CD4-positive, alpha-beta T cell treated with Interleukin-2 at 100 ng/mL for 4 hours (primary cell): Measurements from ENCODE around the gene SMIM44.
"Not testable (repeated sequence)": the region's sequence is repeated elsewhere in the genome, so short reads cannot be mapped to it uniquely, and the experiment has no call there.

Experiments
- DNase-seq: peaks from one replicate; pipeline ENCODE4 v3.0.0-alpha.2; 2020; ENCODE audit warnings: low spot score

SMIM44 gene

DNA sequence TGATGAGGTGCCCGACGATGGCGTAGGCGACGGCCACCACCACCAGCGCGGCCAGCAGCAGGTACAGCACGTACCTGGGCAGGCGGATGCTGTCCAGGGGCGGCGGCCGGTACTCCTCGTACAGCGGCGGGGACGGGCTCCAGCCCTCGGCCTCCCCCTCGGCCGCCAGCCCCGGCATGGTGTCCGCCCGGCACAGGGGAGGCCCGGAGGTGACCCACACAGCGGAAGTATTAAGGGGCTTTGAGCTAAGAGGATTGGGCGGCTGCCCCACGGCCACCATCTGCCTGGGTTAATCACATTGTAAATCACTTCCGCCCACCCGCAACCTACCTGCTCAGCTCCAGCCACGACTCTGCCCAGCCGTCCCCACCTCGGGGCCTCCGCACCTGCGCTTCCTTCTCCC, at the start of gene SMIM44:
Gene SMIM44, minus strand, starts transcription at position 216 of the 403 bp plus-strand sequence. Its CDS starts 38 bp downstream, at position 178.
- no peak for DNase-seq

DNA sequence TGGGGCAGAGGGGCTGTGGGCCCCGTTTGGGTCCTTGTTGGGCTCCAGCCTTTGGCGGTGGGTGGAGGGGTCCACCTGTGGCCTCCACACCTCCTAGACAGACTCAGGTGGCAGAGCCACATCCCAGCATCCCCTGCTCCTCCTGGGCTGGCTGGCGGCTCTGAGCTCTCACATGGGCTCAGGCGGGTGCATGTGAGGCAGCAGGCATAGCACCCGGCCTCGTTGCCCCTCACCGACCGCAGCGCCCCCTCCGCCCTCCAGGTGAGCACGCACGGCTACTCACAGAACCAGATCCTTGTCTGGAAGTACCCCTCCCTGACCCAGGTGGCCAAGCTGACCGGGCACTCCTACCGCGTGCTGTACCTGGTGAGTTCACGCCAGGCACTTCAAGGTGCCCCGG, 49.8 kb upstream of the SMIM44 start:
- DNase-seq: no peak

DNA sequence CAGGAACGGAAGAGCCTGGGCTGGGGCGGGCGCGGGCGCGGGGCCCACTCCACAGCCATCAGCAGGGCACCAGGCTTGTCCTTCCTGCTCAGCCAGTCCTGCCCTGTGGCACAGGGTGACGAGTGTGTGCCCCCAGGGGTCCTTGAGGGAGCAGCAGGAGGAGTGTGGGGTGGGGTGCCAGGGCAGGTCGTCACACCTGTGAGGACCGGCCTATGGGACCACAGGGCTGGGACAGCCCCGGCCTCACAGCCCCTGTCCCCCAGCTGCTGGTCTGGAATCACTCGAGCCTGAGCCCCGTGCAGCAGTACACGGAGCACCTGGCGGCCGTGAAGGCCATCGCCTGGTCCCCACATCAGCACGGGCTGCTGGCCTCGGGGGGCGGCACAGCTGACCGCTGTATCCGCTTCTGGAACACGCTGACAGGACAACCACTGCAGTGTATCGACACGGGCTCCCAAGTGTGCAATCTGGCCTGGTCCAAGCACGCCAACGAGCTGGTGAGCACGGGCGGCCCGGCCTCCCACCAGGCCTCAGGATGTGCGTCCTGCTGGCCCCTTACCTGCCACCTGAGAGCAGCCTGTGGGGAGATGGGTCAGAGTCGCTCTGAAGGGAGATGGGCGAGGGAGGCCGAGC, 49.0 kb upstream of the SMIM44 start:
- no peak for DNase-seq

DNA sequence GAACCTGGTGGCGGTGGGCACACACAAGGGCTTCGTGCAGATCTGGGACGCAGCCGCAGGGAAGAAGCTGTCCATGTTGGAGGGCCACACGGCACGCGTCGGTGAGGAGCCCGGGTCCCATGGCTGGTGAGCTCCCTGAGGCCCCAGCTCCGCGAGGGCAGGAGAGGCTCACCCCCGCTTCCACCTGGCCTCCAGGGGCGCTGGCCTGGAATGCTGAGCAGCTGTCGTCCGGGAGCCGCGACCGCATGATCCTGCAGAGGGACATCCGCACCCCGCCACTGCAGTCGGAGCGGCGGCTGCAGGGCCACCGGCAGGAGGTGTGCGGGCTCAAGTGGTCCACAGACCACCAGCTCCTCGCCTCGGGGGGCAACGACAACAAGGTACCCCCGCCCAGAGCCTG, 48.5 kb upstream of the SMIM44 start:
- DNase-seq: no peak

DNA sequence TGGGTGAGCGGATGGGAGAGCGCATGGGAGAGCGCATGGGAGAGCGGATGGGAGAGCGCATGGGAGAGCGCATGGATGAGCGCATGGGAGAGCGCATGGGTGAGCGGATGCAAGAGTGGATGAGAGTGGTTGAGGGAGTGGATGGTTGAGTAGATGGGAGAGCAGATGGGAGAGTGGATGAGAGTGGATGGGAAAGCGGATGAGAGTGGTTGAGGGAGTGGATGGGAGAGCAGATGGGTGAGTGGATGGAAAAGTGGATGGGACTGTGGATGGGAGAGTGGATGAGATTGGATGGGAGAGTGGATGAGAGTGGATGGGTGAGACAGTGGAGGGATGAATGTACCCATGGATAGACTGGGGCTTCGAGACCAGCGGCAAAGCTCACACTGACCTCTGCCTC, 47.1 kb upstream of the SMIM44 start:
- no peak for DNase-seq

DNA sequence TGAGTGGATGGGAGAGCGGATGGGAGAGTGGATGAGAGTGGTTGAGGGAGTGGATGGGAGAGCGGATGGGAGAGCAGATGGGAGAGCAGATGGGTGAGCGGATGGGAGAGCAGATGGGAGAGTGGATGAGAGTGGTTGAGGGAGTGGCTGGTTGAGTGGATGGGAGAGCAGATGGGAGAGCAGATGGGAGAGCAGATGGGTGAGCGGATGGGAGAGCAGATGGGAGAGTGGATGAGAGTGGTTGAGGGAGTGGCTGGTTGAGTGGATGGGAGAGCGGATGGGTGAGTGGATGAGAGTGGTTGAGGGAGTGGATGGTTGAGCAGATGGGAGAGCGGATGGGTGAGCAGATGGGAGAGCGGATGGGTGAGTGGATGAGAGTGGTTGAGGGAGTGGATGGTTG, 46.1 kb upstream of the SMIM44 start:
- DNase-seq: not testable (repeated sequence)

DNA sequence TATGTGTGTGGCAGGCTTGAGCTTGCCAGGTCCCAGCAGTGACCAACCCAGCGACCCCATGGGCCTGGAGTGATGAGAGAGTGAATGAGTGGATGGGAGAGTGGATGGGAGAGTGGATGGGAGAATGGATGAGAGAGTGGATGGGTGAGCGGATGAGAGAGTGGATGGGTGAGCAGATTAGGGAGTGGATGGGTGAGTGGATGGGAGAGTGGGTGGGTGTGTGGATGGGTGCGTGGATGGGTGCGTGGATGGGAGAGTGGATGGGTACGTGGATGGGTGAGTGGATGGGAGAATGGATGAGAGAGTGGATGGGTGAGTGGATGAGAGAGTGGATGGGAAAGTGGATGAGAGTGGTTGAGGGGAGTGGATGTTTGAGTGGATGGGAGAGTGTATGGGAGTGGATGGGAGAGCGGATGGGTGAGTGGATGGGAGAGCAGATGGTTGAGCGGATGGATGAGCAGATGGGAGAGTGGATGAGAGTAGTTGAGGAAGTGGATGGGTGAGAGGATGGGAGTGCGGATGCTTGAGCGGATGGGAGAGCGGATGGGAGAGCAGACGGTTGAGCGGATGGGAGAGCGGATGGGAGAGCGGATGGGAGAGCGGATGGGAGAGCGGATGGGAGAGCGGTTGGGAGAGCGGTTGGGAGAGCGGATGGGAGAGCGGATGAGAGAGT, 45.4 kb upstream of the SMIM44 start:
- no peak for DNase-seq

DNA sequence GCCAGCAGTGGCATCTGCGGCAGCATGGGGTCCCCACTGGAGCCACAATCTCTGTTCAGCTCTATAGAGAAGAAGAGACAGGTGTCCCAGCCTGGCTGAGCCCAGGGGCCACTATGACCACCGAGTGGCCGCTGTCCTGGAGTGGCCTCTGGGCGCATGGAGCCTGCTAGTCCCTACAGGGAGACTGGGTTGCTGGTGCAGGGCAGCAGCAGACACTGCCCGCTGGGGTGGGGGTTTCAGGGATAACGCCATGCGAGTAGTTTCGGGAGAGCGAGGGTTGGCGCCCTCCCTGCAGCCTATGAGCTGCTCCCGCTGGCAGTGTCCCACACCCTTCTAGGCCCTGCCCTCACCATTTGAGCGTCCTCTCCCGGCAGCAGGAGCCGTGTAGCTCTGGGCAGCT, 44.8 kb upstream of the SMIM44 start:
- no peak for DNase-seq

DNA sequence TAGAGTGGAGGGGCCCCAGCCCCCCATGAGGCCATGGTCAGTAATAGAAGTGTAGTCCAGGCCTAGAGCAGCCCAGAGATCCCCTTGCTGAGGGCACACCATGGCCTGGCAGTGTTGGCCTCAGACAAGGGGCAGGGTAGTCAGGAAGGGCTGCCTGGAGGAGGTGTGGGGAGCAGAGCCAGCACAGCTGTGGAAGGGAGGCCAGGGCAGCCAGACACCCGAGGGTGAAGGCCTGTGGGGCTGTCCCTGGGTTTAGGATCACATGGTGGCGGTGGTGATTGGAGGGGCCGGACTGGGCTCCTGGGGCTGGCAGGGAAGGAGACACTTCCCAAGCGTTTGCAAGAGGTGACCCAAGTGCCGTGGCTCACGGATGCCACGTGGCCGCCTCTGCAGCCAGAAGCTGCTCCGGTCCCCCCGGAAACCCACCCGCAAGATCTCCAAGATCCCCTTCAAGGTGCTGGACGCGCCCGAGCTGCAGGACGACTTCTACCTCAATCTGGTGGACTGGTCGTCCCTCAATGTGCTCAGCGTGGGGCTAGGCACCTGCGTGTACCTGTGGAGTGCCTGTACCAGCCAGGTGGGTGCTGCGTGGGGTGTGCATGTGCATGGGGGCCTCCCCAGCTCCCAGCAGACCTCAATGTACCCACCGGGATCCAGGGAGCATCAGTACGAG, 44.1 kb upstream of the SMIM44 start:
- no peak for DNase-seq

DNA sequence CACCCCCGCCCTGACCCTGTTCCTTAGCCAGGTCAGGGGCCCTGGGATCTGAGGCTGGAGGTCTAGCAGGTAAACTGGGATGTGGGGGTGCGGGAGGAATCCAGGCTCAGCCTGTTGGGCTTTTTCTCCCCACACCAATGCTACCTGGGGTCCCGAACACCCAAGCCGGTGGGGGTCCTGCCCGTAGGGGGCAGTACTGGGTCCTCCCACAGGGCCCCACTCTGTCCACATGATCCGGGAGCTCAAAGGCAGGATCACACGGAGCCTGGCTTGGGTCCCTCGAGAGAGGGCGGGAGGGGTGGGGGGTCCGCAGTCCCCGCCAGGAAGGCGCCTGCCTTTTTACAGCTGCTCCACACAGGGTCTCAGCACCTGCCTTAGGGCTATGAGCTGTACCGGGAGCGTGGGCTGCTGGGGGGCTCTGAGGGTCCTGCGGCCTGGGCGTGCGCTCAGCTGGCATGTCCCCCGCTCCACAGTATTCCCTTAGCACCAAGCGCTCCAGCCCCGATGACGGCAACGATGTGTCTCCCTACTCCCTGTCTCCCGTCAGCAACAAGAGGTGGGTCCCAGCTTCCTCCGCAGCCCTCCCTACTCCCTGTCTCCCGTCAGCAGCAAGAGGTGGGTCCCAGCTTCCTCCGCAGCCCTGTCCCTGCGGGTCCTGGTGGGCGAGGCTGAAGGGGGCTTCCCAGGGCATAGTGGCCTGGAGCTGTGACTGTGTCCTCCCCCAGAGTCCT, 43.4 kb upstream of the SMIM44 start:
- DNase-seq: no peak

DNA sequence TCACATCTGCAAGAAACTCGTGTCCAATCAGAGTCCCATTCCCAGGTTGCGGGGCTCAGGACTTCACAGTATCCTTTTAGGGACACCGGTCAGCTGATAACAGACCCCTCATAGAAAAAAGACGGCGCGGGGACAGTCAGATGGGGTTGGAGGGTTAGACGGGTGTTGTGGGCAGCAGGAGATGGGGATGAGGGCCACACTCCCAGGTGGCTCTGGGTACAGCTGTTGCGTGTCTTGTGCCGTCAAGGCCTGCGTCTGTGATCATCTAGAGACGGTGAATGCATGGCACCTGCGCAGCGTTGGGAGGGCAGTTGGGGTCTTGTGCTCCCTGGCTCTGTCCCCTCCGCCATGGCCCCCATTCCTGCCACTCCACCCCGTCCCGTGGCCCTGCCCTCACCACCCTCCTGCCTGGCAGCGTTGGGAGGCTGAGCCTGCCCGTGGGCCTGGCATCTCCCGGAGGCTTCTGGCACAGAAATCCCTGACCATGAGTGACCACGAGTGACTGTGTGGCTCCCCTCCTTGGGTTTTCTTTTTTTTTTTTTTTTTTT, 41.7 kb upstream of the SMIM44 start:
- no peak for DNase-seq

DNA sequence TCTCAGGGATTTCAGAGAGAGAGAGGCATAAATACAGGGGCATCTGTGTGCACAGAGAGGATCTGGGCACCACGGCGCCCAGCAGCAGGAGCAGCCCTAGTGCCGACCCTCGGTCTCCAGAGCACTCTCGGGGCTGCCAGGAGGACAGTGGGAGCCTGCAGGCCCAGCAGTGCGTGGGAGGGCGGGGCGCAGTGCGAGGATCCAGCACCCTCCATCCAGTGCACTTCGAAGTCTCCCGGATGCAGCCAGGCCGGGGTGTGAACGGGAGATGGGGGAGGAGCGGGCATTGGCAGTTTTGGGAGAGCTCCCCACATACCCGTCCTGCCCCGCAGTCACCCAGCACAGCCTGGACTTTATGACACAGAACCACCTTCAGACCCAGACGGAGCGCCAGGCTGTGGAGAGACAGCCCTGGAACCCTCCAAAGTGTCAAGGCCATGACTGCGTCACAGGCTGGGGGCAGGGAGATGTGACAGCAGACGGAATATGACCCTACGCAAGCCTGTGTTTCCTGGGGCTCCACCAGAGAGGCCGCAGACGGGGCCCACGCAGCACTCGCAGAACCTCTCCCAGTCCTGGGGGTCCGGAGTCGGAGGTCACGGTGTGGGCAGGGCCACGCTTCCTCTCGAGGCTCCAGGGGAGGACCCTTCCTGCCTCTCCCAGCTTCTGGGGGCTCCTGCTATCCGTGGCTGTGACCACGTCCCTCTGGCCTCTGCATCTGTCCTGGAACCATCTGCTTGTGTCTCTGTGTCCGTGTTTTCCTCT, 41.0 kb upstream of the SMIM44 start:
- no peak for DNase-seq

DNA sequence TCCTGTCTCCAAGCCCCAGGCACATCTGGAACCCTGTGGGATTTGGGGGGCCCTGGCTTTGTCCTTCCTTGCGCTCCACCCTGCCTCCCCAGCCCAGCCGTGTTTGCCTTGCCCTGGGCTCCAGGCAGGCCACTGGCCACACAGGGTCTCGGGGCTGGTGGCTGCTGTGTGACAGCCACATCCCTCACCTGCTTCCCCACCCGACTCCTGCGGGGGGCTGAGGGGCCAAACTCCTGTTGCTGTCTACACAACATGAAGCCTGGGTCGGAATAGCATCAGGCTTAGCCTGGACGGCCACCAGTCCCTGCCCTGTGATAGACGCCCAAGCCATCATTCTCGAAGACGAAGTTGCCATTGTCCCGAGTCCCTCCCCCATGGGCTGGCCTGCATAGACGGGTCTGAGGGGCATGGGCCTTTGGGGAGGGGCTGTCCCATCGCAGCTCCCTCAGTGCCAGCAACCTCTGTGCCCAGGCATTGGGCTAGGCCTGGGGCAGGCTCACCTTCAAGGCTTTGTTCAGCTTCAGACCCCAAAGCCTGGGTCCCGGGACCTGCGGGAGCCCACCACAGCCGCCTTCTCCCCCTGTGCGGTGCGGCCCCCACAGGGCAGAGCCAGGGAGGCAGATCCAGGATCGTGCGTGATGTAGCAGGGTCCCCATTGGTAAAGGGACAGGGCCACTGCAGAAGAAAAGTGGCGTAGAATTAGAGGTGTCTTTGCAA, 40.3 kb upstream of the SMIM44 start:
- DNase-seq: no peak

DNA sequence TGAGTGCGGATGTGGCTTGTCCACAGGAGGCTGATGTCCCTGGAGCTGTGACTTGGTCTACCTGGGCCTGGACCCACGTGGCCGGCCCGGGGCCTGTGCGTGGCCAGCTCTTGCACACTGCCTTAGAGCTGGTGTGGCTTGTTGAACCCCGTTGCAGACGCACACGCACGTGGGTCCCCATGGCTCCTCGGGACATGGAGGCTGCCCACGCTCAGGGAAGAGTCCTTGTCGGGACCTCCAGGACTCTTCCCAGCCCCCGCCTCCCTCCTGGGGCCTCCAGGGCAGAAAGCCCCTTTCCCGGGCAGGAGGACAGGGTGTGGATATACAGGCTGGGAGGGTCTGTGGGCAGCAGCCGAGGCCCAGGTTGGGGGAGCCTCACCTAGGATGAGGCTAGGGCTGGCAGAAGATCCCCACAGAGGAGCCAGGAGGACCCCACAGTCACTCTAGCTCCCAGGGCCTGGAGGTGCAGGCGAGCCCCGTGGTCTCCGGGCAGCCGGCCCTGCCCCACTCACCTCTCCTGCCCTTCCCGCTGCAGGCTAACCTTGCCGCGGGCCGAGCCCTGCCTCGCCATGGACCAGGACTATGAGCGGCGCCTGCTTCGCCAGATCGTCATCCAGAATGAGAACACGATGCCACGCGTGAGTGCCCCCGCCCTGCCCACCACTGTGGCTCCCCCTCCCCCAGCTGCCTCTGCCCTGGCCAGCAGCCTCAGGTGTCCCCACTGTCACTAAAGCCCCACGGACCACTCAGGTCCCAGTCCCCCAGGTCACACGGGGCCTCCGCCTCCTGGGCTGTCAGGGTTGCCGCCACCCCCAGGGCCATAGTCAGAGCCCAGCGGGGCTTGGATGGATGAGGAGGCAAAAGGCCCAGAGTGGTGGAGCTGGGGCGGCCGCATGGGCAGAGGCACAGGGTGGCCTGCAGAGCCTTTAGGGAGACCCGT, 39.5 kb upstream of the SMIM44 start:
- DNase-seq: no peak

DNA sequence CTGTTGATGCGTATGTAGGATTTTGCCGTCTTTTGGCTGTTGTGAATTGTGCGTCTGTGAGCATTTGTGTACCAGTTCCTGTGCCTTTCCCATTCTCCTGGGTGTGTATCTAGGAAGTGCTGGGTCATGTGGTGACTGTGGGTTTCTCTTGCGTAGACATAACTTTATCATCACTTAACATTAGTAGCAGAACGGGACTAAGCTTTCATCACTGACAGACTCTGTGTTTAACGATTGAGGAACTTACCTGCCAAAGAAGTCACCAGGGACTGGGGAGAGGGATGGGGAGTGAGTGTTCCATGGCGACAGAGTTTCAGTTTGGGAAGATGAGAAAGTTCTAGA, 37.8 kb upstream of the SMIM44 start:
- DNase-seq: no peak

DNA sequence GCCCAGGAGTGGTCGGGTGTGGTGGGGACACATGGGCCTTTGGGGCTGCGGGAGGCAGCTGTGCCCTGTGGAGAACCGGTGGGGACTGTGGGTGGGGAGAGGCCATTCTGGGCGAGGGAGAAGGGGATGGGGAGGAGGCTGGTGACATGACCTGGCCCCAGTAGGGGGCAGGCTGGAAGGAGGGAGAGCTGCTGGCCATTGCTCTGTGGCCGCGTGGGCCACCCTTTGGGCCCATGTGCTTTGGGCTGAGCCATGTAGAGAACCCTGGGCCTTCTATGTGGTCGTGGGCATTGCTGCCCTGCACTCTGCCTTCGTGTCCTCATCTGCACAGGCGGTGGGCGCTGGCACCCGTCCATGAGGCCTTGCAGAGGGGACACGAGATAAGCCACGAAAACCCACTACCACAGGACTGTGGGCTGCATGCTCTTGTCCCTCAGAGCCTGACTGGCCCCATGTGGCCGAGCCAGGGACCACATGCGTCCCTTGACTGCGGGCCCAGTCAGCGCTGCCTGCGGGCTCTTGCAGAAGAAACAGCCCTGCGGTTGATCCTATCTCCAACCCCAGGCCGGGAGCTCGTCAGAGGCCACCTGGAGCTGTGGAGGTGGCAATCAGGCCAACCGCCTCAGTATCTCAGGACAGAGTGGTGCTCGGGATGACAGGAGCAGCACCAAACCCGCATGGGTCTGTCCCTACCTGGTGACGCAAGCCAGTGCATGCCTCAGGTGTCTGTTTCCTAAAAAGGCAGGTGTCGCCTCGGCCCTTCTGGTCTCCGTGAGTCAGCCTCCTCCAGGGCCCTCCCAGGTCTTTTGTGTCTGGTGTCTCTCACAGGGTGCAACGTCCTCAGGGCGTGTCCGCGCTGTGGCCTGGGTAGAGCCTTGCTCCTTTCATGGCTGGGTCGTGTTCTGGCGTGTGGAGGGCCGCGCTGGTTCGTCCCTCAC, 37.2 kb upstream of the SMIM44 start:
- no peak for DNase-seq

DNA sequence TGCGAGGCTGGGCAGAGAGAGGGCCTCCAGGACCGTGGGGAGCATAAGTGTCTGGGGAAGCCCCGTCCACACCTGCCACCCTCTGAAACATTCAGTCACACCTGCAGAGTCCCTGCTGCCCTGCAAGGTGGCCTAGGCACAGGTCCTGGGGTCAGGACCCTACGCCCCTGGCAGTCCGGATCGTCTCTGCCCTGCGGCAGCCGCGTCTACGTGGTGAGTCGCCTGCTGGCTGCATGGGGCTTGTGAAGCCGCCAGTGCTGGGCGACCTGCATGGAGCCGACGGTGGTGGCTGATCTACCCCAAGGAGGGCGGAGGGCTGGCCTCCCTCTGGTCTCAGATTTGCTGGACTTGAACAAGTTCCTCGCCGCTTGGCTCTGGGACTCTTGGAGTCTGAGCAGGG, 35.9 kb upstream of the SMIM44 start:
- DNase-seq: no peak

DNA sequence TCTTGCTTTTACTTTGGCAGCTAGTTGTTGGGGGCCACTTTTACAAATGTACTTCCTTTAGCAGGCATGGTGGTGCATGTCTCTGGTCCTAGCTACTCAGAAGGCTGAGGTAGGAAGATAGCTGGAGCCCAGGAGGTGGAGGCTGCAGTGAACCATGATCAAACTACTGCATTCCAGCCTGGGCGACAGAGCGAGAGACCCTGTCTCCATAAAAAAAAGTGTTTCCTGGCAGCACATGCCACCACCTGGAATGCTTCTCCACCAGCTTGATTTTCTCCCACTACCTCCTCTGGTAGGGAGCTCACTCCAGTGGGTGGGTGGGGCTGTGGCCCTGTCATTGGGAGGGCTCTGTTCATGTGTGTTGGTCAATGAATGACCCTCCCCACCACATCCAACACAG, 35.4 kb upstream of the SMIM44 start:
- no peak for DNase-seq

DNA sequence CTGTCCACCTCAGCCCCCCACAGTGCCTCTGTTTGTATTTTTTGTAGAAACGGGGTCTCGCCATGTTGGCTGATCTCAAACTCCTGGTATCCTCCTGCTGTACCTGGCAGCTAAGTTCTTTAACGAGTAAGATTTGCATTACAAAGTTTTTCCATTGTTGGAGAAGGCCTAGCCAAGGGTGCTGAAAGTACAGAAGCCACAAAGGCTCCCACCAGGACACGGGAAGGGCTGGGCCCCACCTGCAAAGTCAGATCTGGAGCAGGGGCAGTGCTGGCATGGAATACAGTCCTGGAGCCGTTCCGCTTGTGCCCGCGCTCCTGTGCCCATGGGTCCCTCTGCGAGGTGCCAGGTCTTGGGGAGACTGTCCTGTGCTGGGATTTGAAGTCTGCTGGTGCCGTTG, 35.0 kb upstream of the SMIM44 start:
- DNase-seq: no peak
